Osteocyte (in vitro differentiated cells): ENCODE results near the gene C13orf46. TPM values are rescaled to one million over a fixed set of nuclear protein-coding genes. Genes with fewer than 3 reads are reported as not detected.

Source experiments
- DNase-seq: peaks from one replicate; pipeline ENCODE4 v3.0.0; 2021; ENCODE audit warnings: mixed read lengths; ENCODE audit not compliant: unreplicated experiment; ENCODE audit errors: extremely low spot score
- H3K27ac Mint-ChIP-seq: one replicate; pipeline ENCODE4 v1.8.0; 2021; ENCODE audit warnings: mild to moderate bottlenecking, mixed read lengths; ENCODE audit not compliant: unreplicated experiment
- H3K27me3 Mint-ChIP-seq: one replicate; pipeline ENCODE4 v1.8.0; 2021; ENCODE audit warnings: mixed read lengths; ENCODE audit not compliant: unreplicated experiment
- H3K36me3 Mint-ChIP-seq: one replicate; pipeline ENCODE4 v1.8.0; 2021; ENCODE audit warnings: mixed read lengths; ENCODE audit not compliant: unreplicated experiment
- H3K4me1 Mint-ChIP-seq: one replicate; pipeline ENCODE4 v1.8.0; 2021; ENCODE audit warnings: mixed read lengths; ENCODE audit not compliant: unreplicated experiment
- H3K4me3 Mint-ChIP-seq: one replicate; pipeline ENCODE4 v1.8.0; 2021; ENCODE audit warnings: mild to moderate bottlenecking, moderate library complexity, mixed read lengths; ENCODE audit not compliant: unreplicated experiment
- H3K9me3 Mint-ChIP-seq: one replicate; pipeline ENCODE4 v1.8.0; 2021; ENCODE audit warnings: mixed read lengths; ENCODE audit not compliant: unreplicated experiment
- CTCF ChIP-seq: fragments of 200-600 bp; sonication (generic); IDR thresholded peaks from 2 replicates; pipeline ENCODE4 v1.5.0; 2021; ENCODE audit warnings: antibody characterized with exemption, mild to moderate bottlenecking, moderate library complexity
- total RNA-seq: library from RNA; stranded (reverse); gene quantifications from 2 replicates; pipeline ENCODE4 v1.2.1, GENCODE V29; 2021

C13orf46 gene
- total RNA-seq, 1 donor from 2014 or later: 2.4 TPM

GRCh38 chr13:113967206-113967720, 6.6 kb downstream of the C13orf46 start:
- Mint-ChIP-seq H3K4me1 (no peaks in the 10 kb centered on the region), H3K27ac (no peak overlapping the region), H3K36me3 (peaks cover 13% of the 10 kb centered on the region), H3K27me3 (no peaks in the 10 kb centered on the region), H3K4me3 (no peak overlapping the region), H3K9me3 (no peaks in the 10 kb centered on the region)
- no peak for DNase-seq
- no peak for TF ChIP-seq CTCF

- H3K27ac Mint-ChIP-seq: no peak overlapping the region
- H3K27me3 Mint-ChIP-seq: no peaks in the 10 kb centered on the region
- H3K4me1 Mint-ChIP-seq: no peaks in the 10 kb centered on the region
- H3K4me3 Mint-ChIP-seq: no peak overlapping the region
- DNase-seq: no peak
- no peak for TF ChIP-seq CTCF
- peaks cover 13% of the 10 kb centered on the region for H3K36me3 Mint-ChIP-seq
- H3K9me3 Mint-ChIP-seq: no peaks in the 10 kb centered on the region
These were observed 7.7 kb downstream of the C13orf46 start for GRCh38 chr13:113965968-113966884.

GRCh38 chr13:113965383-113965874, 8.4 kb downstream of the C13orf46 start:
- no peak overlapping the region for H3K4me3 Mint-ChIP-seq
- no peak overlapping the region for H3K27ac Mint-ChIP-seq
- no peak for DNase-seq
- TF ChIP-seq CTCF: no peak
- peaks cover 2% of the 10 kb centered on the region for H3K9me3 Mint-ChIP-seq
- H3K4me1 Mint-ChIP-seq: no peaks in the 10 kb centered on the region
- no peaks in the 10 kb centered on the region for H3K27me3 Mint-ChIP-seq
- H3K36me3 Mint-ChIP-seq: peaks cover 11% of the 10 kb centered on the region

- Mint-ChIP-seq H3K27me3 (no peaks in the 10 kb centered on the region), H3K27ac (no peak overlapping the region), H3K36me3 (peaks cover 18% of the 10 kb centered on the region), H3K9me3 (peaks cover 4% of the 10 kb centered on the region), H3K4me3 (no peak overlapping the region), H3K4me1 (no peaks in the 10 kb centered on the region)
- no peak for DNase-seq
- no peak for TF ChIP-seq CTCF
These were observed 9.5 kb downstream of the C13orf46 start for GRCh38 chr13:113964251-113964995.
